ENCODE results near the gene PLCB1. TPM values are rescaled to one million over a fixed set of nuclear protein-coding genes. Genes with fewer than 3 reads are reported as not detected.

PLCB1 gene
- total RNA-seq, 1 experiment from 2014 or later: 11.3 TPM

DNA sequence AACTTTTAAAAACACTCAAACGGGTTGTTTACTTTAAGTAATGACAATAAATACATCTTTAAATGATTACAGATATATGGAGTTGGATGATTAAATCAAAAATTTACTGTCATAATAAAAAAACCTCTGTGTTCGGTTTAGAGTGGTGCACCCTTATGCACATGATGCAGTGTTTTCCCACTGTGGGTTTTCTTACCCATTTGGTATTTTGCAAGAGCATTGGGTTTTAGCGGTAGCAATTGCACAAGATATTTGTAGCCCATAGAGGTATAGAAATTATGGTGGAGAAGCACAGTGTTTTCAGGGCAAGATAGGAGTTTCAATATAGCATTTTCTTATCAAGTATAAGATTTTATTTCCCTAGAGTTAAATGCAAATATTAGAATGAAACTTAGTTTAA, 526.0 kb downstream of the PLCB1 start (continued):
- TF ChIP-seq, protein P1, sequence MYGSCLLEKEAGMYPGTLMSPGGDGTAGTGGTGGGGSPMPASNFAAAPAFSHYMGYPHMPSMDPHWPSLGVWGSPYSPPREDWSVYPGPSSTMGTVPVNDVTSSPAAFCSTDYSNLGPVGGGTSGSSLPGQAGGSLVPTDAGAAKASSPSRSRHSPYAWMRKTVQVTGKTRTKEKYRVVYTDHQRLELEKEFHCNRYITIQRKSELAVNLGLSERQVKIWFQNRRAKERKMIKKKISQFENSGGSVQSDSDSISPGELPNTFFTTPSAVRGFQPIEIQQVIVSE (CRISPR knock-in tag; IDR thresholded peaks at IDR 0.05; ENCODE audit: borderline replicate concordance): no peak
- TF ChIP-seq ZNF263 (CRISPR knock-in tag; IDR thresholded peaks at IDR 0.05; ENCODE audit: low read depth): no peak
- no peak for TF ChIP-seq GABPB1 (CRISPR knock-in tag; IDR thresholded peaks at IDR 0.05)
- TF ChIP-seq RELA (CRISPR knock-in tag; IDR thresholded peaks at IDR 0.05; ENCODE audit: borderline replicate concordance): no peak
- no peak for TF ChIP-seq JUN (CRISPR knock-in tag; IDR thresholded peaks at IDR 0.05)
- TF ChIP-seq, protein P2, sequence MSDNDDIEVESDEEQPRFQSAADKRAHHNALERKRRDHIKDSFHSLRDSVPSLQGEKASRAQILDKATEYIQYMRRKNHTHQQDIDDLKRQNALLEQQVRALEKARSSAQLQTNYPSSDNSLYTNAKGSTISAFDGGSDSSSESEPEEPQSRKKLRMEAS (CRISPR knock-in tag; IDR thresholded peaks at IDR 0.05): no peak
- TF ChIP-seq NFYB (CRISPR knock-in tag; conservative IDR thresholded peaks at IDR 0.05; ENCODE audit: low read depth): no peak

DNA sequence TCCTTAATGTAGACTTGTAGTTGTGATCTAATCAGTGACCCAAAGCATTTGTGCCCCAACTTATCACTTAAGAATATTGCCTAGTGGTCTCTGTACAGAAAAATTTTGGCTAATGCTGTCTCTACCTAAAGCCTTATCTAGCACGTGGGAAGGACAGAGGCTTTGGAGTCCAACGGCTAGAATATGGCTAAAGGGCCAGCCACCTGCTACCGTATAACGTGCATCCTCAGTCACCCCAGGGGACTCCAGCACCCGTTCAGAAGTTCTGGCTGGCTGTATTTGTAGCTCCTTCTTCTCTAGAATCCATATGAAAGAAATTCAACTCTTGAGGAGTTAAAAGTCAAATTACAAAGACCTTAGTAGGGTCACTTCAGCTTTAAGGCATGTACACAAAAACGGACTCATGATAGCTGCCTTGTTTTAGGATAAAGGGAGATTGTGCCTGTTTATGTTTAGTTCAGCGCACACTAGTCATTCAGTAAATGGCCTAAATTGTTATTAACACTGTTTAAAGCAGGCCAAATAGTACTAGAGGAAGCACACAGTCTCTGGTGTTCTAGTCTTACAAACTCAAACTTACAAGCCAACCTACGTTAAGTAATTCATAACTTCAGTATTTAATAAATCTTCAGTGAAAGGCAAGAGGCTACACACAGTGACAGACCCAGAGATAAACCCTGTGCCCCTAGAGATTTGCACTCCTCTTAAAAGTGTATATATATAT, 529.3 kb downstream of the PLCB1 start:
- CTCF ChIA-PET: no interaction called here
- H3K36me3 Mint-ChIP-seq: no peaks in the 10 kb centered on the region

DNA sequence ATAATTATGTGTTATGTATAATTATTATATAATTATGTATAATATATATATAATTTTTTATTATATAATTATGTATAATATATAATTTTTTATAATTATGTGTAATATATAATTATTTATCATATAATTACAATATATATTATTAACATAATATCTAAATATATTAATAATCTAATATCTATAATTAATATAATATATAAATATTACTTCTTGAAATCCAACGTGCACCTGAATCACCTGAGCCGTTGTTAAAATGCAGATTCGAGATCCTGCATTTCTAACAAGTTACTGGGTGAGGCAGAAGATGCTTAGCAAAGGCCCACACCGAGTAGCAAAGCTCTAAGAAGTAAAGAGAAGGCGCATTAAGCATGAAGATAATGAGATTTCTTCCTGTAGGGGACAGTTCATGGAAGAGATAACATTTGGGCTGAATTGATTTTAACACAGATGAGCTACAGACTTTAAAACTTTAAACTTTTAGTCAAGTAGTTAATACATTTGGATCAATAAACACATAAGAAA, 530.4 kb downstream of the PLCB1 start:
- no peak for TF ChIP-seq ZNF423 (CRISPR knock-in tag; IDR thresholded peaks at IDR 0.05)
- TF ChIP-seq NR3C1 (CRISPR knock-in tag; conservative IDR thresholded peaks at IDR 0.05; ENCODE audit: low read depth): no peak
- no peak for TF ChIP-seq TEAD4 (CRISPR knock-in tag; IDR thresholded peaks at IDR 0.05)
- TF ChIP-seq, protein P3, sequence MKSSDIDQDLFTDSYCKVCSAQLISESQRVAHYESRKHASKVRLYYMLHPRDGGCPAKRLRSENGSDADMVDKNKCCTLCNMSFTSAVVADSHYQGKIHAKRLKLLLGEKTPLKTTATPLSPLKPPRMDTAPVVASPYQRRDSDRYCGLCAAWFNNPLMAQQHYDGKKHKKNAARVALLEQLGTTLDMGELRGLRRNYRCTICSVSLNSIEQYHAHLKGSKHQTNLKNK (CRISPR knock-in tag; IDR thresholded peaks at IDR 0.05): no peak
- TF ChIP-seq, protein P4, sequence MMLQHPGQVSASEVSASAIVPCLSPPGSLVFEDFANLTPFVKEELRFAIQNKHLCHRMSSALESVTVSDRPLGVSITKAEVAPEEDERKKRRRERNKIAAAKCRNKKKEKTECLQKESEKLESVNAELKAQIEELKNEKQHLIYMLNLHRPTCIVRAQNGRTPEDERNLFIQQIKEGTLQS (CRISPR knock-in tag; conservative IDR thresholded peaks at IDR 0.05): no peak
- peak; percentile 93; the same call in 1 of the 2 replicates for TF ChIP-seq HMGA2 (CRISPR knock-in tag; IDR thresholded peaks at IDR 0.05)
- DNase-seq (ENCODE audit: low spot score): no peak
- Mint-ChIP-seq H3K27me3 (ENCODE audit: low read depth) (no peaks in the 10 kb centered on the region), H3K27ac (no peak overlapping the region), H3K36me3 (no peaks in the 10 kb centered on the region), H3K9me3 (no peaks in the 10 kb centered on the region), H3K4me3 (no peak overlapping the region), H3K4me1 (no peaks in the 10 kb centered on the region)
- ATAC-seq: peak; percentile 36; the same call in 1 of the 2 replicates
- ChIA-PET CTCF (no interaction called here), POLR2A (no interaction called here)

More for the DNA sequence above, 529.3 kb downstream of the PLCB1 start:
- no peaks in the 10 kb centered on the region for H3K27me3 Mint-ChIP-seq (ENCODE audit: low read depth)
- ATAC-seq: peak; percentile 18; the same call in 1 of the 2 replicates
- H3K27ac Mint-ChIP-seq: no peak overlapping the region
- no peak for DNase-seq (ENCODE audit: low spot score)
- POLR2A ChIA-PET: no interaction called here
- no peaks in the 10 kb centered on the region for H3K9me3 Mint-ChIP-seq
- no peak overlapping the region for H3K4me3 Mint-ChIP-seq
- H3K4me1 Mint-ChIP-seq: no peaks in the 10 kb centered on the region
- TF ChIP-seq, protein P5, sequence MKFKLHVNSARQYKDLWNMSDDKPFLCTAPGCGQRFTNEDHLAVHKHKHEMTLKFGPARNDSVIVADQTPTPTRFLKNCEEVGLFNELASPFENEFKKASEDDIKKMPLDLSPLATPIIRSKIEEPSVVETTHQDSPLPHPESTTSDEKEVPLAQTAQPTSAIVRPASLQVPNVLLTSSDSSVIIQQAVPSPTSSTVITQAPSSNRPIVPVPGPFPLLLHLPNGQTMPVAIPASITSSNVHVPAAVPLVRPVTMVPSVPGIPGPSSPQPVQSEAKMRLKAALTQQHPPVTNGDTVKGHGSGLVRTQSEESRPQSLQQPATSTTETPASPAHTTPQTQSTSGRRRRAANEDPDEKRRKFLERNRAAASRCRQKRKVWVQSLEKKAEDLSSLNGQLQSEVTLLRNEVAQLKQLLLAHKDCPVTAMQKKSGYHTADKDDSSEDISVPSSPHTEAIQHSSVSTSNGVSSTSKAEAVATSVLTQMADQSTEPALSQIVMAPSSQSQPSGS (CRISPR knock-in tag; IDR thresholded peaks at IDR 0.05; ENCODE audit: borderline replicate concordance, low read depth): no peak
- TF ChIP-seq HMGA2 (CRISPR knock-in tag; IDR thresholded peaks at IDR 0.05): peak; percentile 8; the same call in 1 of the 2 replicates

DNA sequence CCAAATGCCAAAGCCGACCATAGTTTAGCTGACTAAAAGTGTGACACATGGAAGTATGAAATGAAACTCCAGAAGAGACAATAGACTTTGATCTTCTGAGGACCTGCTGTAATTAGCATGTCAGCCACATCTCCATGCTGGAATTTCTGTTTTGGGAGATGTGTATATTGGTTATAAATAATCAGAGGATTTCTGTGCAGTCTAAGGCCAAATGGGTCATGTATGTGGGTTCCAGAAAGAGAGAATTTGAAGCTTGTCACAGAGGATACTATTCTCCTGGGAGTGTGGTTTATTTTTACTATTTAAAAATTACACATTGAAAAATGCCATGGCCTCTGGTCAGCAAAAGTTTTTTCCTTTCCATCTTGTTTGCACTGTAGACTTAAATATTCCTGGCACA, 531.4 kb downstream of the PLCB1 start:
- POLR2A ChIA-PET: no interaction called here
- no peak for TF ChIP-seq SOX15 (CRISPR knock-in tag; IDR thresholded peaks at IDR 0.05)
- TF ChIP-seq, protein P6, sequence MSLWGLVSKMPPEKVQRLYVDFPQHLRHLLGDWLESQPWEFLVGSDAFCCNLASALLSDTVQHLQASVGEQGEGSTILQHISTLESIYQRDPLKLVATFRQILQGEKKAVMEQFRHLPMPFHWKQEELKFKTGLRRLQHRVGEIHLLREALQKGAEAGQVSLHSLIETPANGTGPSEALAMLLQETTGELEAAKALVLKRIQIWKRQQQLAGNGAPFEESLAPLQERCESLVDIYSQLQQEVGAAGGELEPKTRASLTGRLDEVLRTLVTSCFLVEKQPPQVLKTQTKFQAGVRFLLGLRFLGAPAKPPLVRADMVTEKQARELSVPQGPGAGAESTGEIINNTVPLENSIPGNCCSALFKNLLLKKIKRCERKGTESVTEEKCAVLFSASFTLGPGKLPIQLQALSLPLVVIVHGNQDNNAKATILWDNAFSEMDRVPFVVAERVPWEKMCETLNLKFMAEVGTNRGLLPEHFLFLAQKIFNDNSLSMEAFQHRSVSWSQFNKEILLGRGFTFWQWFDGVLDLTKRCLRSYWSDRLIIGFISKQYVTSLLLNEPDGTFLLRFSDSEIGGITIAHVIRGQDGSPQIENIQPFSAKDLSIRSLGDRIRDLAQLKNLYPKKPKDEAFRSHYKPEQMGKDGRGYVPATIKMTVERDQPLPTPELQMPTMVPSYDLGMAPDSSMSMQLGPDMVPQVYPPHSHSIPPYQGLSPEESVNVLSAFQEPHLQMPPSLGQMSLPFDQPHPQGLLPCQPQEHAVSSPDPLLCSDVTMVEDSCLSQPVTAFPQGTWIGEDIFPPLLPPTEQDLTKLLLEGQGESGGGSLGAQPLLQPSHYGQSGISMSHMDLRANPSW (CRISPR knock-in tag; conservative IDR thresholded peaks at IDR 0.05; ENCODE audit: low read depth): no peak
- TF ChIP-seq, protein P7, sequence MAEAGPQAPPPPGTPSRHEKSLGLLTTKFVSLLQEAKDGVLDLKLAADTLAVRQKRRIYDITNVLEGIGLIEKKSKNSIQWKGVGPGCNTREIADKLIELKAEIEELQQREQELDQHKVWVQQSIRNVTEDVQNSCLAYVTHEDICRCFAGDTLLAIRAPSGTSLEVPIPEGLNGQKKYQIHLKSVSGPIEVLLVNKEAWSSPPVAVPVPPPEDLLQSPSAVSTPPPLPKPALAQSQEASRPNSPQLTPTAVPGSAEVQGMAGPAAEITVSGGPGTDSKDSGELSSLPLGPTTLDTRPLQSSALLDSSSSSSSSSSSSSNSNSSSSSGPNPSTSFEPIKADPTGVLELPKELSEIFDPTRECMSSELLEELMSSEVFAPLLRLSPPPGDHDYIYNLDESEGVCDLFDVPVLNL (CRISPR knock-in tag; IDR thresholded peaks at IDR 0.05; ENCODE audit: borderline replicate concordance, low read depth): no peak
- TF ChIP-seq NR2C2 (CRISPR knock-in tag; IDR thresholded peaks at IDR 0.05): no peak
- no peak for TF ChIP-seq NFE2L1 (CRISPR knock-in tag; IDR thresholded peaks at IDR 0.05)
- TF ChIP-seq, protein P8, sequence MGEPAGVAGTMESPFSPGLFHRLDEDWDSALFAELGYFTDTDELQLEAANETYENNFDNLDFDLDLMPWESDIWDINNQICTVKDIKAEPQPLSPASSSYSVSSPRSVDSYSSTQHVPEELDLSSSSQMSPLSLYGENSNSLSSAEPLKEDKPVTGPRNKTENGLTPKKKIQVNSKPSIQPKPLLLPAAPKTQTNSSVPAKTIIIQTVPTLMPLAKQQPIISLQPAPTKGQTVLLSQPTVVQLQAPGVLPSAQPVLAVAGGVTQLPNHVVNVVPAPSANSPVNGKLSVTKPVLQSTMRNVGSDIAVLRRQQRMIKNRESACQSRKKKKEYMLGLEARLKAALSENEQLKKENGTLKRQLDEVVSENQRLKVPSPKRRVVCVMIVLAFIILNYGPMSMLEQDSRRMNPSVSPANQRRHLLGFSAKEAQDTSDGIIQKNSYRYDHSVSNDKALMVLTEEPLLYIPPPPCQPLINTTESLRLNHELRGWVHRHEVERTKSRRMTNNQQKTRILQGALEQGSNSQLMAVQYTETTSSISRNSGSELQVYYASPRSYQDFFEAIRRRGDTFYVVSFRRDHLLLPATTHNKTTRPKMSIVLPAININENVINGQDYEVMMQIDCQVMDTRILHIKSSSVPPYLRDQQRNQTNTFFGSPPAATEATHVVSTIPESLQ (CRISPR knock-in tag; IDR thresholded peaks at IDR 0.05): no peak

More for the DNA sequence above, 531.4 kb downstream of the PLCB1 start:
- DNase-seq (ENCODE audit: low spot score) (no peak), ATAC-seq (no peak)
- Mint-ChIP-seq H3K4me1 (no peaks in the 10 kb centered on the region), H3K36me3 (no peaks in the 10 kb centered on the region), H3K27me3 (ENCODE audit: low read depth) (no peaks in the 10 kb centered on the region), H3K9me3 (no peaks in the 10 kb centered on the region), H3K27ac (no peak overlapping the region), H3K4me3 (no peak overlapping the region)
- CTCF ChIA-PET: interaction anchor here (0.7 kb wide), 1 partner anchor 59 kb away, joined by 3 read pairs; no protein-coding TSS in a partner anchor

All from WTC11 (cell line).